ENCODE results near the gene SH2D5.

DNA sequence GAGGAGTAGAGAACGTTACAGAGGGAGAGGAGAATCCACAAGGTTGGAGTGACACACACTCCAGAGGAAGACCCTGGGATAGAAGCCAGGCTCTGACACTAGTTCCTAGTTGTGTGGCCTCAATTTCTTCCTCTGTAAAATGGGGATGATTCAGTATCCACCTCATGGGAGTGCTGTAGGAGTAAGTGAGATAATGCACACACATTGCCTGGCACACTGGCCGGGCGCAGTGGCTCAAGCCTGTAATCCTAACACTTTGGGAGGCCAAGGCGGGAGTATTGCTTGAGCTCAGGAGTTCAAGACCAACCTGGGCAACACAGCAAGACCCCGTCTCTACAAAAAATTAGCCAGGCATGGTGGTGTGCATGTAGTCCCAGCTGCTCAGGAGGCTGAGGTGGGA lies 23.6 kb downstream of the SH2D5 start:
- TF ChIP-seq, protein P1, sequence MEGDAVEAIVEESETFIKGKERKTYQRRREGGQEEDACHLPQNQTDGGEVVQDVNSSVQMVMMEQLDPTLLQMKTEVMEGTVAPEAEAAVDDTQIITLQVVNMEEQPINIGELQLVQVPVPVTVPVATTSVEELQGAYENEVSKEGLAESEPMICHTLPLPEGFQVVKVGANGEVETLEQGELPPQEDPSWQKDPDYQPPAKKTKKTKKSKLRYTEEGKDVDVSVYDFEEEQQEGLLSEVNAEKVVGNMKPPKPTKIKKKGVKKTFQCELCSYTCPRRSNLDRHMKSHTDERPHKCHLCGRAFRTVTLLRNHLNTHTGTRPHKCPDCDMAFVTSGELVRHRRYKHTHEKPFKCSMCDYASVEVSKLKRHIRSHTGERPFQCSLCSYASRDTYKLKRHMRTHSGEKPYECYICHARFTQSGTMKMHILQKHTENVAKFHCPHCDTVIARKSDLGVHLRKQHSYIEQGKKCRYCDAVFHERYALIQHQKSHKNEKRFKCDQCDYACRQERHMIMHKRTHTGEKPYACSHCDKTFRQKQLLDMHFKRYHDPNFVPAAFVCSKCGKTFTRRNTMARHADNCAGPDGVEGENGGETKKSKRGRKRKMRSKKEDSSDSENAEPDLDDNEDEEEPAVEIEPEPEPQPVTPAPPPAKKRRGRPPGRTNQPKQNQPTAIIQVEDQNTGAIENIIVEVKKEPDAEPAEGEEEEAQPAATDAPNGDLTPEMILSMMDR (IDR thresholded peaks at IDR 0.05; ENCODE audit: low read length), result no peak
- TF ChIP-seq EZH2 (optimal IDR thresholded peaks at IDR 0.05; ENCODE audit: low read depth, low read length), result no peak
- no peak for TF ChIP-seq EZH2phosphoT487 (IDR thresholded peaks at IDR 0.05; ENCODE audit: low read length)

Measured in MM.1S (cell line).